SK-N-SH (cell line): ENCODE results near the gene KRTAP12-2. TPM values are rescaled to one million over a fixed set of nuclear protein-coding genes. Genes with fewer than 3 reads are reported as not detected.

Source experiments
- CTCF ChIA-PET: fragments of 300-600, 350-600 bp; formaldehyde crosslinking; extraction: SDS; loops from one replicate; lab custom pipeline; 2021; lab: Yijun Ruan, JAX
- POLR2A ChIA-PET: fragments of 350-600 bp; sonication (Branson Sonifier 250); formaldehyde crosslinking; extraction: SDS; loops from one replicate; lab custom pipeline; 2020; ENCODE audit warnings: antibody characterized with exemption, inconsistent platforms; lab: Yijun Ruan, JAX
- DNase-seq: peaks from one replicate; pipeline ENCODE4 v3.0.0; 2012
- H2AFZ ChIP-seq: fragments of 200-600 bp; sonication (generic); 2 replicates; pipeline ENCODE4 v1.8.1; 2016; ENCODE audit warnings: antibody characterized with exemption, mild to moderate bottlenecking, low read depth
- H3F3A ChIP-seq: fragments of 200-600 bp; sonication (generic); replicated peaks from 2 replicates; pipeline ENCODE3; 2016; ENCODE audit warnings: antibody characterized with exemption, mild to moderate bottlenecking; ENCODE audit not compliant: insufficient read depth
- H3K27ac ChIP-seq, 2 experiments: fragments of 200-500 bp in 1 of 2; fragments of 200-600 bp in 1 of 2; sonication (Bioruptor generic) in 1 of 2; sonication (generic), shearing (Covaris generic) in 1 of 2; 2 replicates each; pipeline versions ENCODE4 v1.5.1 to v1.6.1; 2014 to 2016; ENCODE audit warnings: low read depth in 2 of 2, inconsistent platforms in 1 of 2, low read length in 1 of 2, mild to moderate bottlenecking in 1 of 2, mixed read lengths in 1 of 2
- H3K27me3 ChIP-seq: fragments of 200-600 bp; sonication (generic), shearing (Covaris generic); 2 replicates; pipeline ENCODE4 v1.6.1; 2016; ENCODE audit warnings: mixed run types; ENCODE audit not compliant: insufficient read depth
- H3K36me3 ChIP-seq, 2 experiments: fragments of 200-500 bp in 1 of 2; fragments of 200-600 bp in 1 of 2; sonication (Bioruptor generic) in 1 of 2; sonication (generic) in 1 of 2; replicated peaks in 1 of 2; 2 replicates each; pipeline versions ENCODE3 to v1.5.1; 2014 to 2016; ENCODE audit warnings: low read length in 1 of 2, mild to moderate bottlenecking in 1 of 2; ENCODE audit not compliant: insufficient read depth in 2 of 2, control insufficient read depth in 1 of 2
- H3K4me1 ChIP-seq, 2 experiments: fragments of 200-500 bp in 1 of 2; fragments of 200-600 bp in 1 of 2; sonication (Bioruptor generic) in 1 of 2; sonication (generic), shearing (Covaris generic) in 1 of 2; 2 replicates each; pipeline versions ENCODE4 v1.5.1 to v1.6.1; 2014 to 2016; ENCODE audit warnings: low read depth in 1 of 2, low read length in 1 of 2, mixed run types in 1 of 2; ENCODE audit not compliant: insufficient read depth in 2 of 2, control insufficient read depth in 1 of 2
- H3K4me2 ChIP-seq: fragments of 200-600 bp; sonication (generic), shearing (Covaris generic); 2 replicates; pipeline ENCODE4 v1.6.1; 2017; ENCODE audit warnings: mixed run types
- H3K4me3 ChIP-seq, 2 experiments: fragments of 200-500 bp in 1 of 2; fragments of 200-600 bp in 1 of 2; sonication (Bioruptor generic) in 1 of 2; sonication (generic), shearing (Covaris generic) in 1 of 2; 2 replicates each; pipeline versions ENCODE4 v1.5.1 to v1.8.1; 2014 to 2016; ENCODE audit warnings: low read depth in 2 of 2, inconsistent platforms in 1 of 2, low read length in 1 of 2, mild to moderate bottlenecking in 1 of 2, mixed read lengths in 1 of 2, moderate library complexity in 1 of 2
- H3K79me2 ChIP-seq: fragments of 200-600 bp; sonication (generic); 2 replicates; pipeline ENCODE4 v1.8.1; 2017; ENCODE audit warnings: mild to moderate bottlenecking; ENCODE audit not compliant: insufficient read depth
- H3K9ac ChIP-seq: fragments of 200-600 bp; sonication (generic); 2 replicates; pipeline ENCODE4 v1.6.1; 2017; ENCODE audit warnings: mixed run types
- H3K9me2 ChIP-seq: fragments of 200-600 bp; sonication (generic); 2 replicates; pipeline ENCODE4 v1.6.1; 2017; ENCODE audit warnings: mixed run types
- H3K9me3 ChIP-seq: fragments of 200-600 bp; sonication (generic); 2 replicates; pipeline ENCODE4 v1.6.1; 2017; ENCODE audit warnings: mixed run types, mild to moderate bottlenecking, moderate library complexity
- H4K20me1 ChIP-seq: fragments of 200-600 bp; sonication (generic); 2 replicates; pipeline ENCODE4 v1.6.1; 2017; ENCODE audit warnings: mild to moderate bottlenecking, mixed run types; ENCODE audit not compliant: insufficient read depth
- ELF1 ChIP-seq: IDR thresholded peaks from 2 replicates; pipeline ENCODE4 v1.4.0; 2012
- EZH2phosphoT487 ChIP-seq: fragments of 200-600 bp; sonication (generic); IDR thresholded peaks from 2 replicates; pipeline ENCODE4 v1.6.1; 2017; ENCODE audit warnings: low read depth, mixed run types, mild to moderate bottlenecking, antibody characterized with exemption, moderate library complexity, borderline replicate concordance
- GABPA ChIP-seq: IDR thresholded peaks from 2 replicates; pipeline ENCODE4 v1.4.0; 2012; ENCODE audit warnings: low read depth, mild to moderate bottlenecking
- GATA2 ChIP-seq: sonication (generic); formaldehyde crosslinking; IDR thresholded peaks from 2 replicates; pipeline ENCODE4 v1.5.0; 2020; ENCODE audit warnings: mild to moderate bottlenecking, missing genetic modification reagents
- MEF2A ChIP-seq: IDR thresholded peaks from 2 replicates; pipeline ENCODE4 v1.4.0; 2012; ENCODE audit warnings: low read depth, borderline replicate concordance
- NFIC ChIP-seq: IDR thresholded peaks from 2 replicates; pipeline ENCODE4 v1.4.0; 2012; ENCODE audit warnings: borderline replicate concordance
- RAD21 ChIP-seq: IDR thresholded peaks from 2 replicates; pipeline ENCODE4 v1.6.1; 2012; ENCODE audit warnings: mild to moderate bottlenecking, low read length
- RXRA ChIP-seq: IDR thresholded peaks from 2 replicates; pipeline ENCODE4 v1.4.0; 2012; ENCODE audit warnings: low read depth, mild to moderate bottlenecking, borderline replicate concordance
- SIN3A ChIP-seq: IDR thresholded peaks from 2 replicates; pipeline ENCODE4 v1.6.1; 2012; ENCODE audit warnings: low read depth, mild to moderate bottlenecking, low read length, moderate library complexity, borderline replicate concordance
- SMC3 ChIP-seq: IDR thresholded peaks from 2 replicates; pipeline ENCODE4 v1.6.1; 2012; ENCODE audit warnings: low read depth, low read length, improper control_type of control experiment
- TEAD4 ChIP-seq: IDR thresholded peaks from 2 replicates; pipeline ENCODE4 v1.4.0; 2012; ENCODE audit warnings: mild to moderate bottlenecking, borderline replicate concordance; ENCODE audit not compliant: insufficient read depth
- WGBS: methylation state at CpG from one replicate; pipeline ENCODE4 v1.1.6; 2017; ENCODE audit warnings: low lambda C conversion rate; 5-methylcytosine and 5-hydroxymethylcytosine counted together
- polyA plus RNA-seq, 3 experiments: library from polyadenylated mRNA; depleted of rRNA; stranded (reverse); fragments of >200 nt; gene quantifications; 2 replicates each; pipeline ENCODE4 v1.2.3, GENCODE V29; 2012
- TF ChIP-seq, protein P1 (sequence below): IDR thresholded peaks from 2 replicates; pipeline ENCODE4 v1.6.1; 2012; ENCODE audit warnings: mild to moderate bottlenecking, low read depth, low read length, moderate library complexity
- TF ChIP-seq, protein P2 (sequence below): fragments of 200-600 bp; sonication (generic); IDR thresholded peaks from 2 replicates; pipeline ENCODE4 v1.6.1; 2017; ENCODE audit warnings: antibody characterized with exemption, mild to moderate bottlenecking, moderate library complexity
- TF ChIP-seq, protein P3 (sequence below): IDR thresholded peaks from 2 replicates; pipeline ENCODE4 v1.4.0; 2012; ENCODE audit warnings: low read depth, borderline replicate concordance
- TF ChIP-seq, protein P4 (sequence below): fragments of 150-350 bp; IDR thresholded peaks from 2 replicates; pipeline ENCODE4 v1.6.1; 2017; ENCODE audit warnings: antibody characterized with exemption, low read length, low read depth, borderline replicate concordance

Gene KRTAP12-2
- polyA plus RNA-seq, 1 of the 3 experiments (the other 2 are of a cell fraction): not detected

DNA sequence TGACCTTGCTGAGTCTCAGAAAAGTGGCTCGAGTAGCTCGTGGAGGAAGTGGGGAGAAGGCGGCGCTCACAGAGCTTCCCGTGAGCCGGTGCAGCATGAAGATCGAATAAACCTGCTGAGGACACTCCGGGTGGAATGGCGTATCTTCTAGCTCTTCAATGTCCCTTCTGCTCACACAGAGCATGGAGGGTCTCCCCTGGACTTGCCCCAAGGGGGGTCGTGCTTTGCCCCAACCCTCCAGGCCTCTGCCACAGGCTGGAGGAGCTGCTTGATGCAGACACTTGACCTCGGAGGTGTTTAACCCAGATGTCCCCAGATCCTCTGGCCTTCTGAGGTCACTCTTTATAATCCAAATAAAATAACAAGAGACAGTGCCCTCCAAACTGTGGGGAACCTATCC lies 28.0 kb upstream of the KRTAP12-2 start:
- Histone ChIP-seq H3K27me3 (peaks cover 38% of the 10 kb centered on the region), H3K36me3 (no peaks in the 10 kb centered on the region), H3K4me3 (no peak overlapping the region), H3K4me2 (no peak overlapping the region), H3K9ac (no peak overlapping the region), H3K9me2 (no peaks in the 10 kb centered on the region), H3K4me1 (no peaks in the 10 kb centered on the region; a peak in 1 of 4 replicates), H2AFZ (no peak overlapping the region), H3K79me2 (no peaks in the 10 kb centered on the region), H3K27ac (no peak overlapping the region), H4K20me1 (no peaks in the 10 kb centered on the region), H3F3A (no peaks in the 10 kb centered on the region), H3K9me3 (0 out of 2 replicates have a peak, but pooled peaks cover 18% of the 10 kb centered on the region)
- 14% methylated on average over 9 of the region's 11 CpGs for WGBS
- ChIA-PET POLR2A (no interaction called here), CTCF (interaction anchor here (1.5 kb wide), 1 partner anchor 99 kb away, joined by 4 read pairs; no protein-coding TSS in a partner anchor)
- DNase-seq: no peak
- TF ChIP-seq GABPA (no peak), NFIC (no peak), MEF2A (no peak), RXRA (no peak), GATA2 (CRISPR knock-in tag) (no peak), RAD21 (no peak), SMC3 (no peak)
- TF ChIP-seq, protein P1, sequence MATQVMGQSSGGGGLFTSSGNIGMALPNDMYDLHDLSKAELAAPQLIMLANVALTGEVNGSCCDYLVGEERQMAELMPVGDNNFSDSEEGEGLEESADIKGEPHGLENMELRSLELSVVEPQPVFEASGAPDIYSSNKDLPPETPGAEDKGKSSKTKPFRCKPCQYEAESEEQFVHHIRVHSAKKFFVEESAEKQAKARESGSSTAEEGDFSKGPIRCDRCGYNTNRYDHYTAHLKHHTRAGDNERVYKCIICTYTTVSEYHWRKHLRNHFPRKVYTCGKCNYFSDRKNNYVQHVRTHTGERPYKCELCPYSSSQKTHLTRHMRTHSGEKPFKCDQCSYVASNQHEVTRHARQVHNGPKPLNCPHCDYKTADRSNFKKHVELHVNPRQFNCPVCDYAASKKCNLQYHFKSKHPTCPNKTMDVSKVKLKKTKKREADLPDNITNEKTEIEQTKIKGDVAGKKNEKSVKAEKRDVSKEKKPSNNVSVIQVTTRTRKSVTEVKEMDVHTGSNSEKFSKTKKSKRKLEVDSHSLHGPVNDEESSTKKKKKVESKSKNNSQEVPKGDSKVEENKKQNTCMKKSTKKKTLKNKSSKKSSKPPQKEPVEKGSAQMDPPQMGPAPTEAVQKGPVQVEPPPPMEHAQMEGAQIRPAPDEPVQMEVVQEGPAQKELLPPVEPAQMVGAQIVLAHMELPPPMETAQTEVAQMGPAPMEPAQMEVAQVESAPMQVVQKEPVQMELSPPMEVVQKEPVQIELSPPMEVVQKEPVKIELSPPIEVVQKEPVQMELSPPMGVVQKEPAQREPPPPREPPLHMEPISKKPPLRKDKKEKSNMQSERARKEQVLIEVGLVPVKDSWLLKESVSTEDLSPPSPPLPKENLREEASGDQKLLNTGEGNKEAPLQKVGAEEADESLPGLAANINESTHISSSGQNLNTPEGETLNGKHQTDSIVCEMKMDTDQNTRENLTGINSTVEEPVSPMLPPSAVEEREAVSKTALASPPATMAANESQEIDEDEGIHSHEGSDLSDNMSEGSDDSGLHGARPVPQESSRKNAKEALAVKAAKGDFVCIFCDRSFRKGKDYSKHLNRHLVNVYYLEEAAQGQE: no peak
- TF ChIP-seq, protein P2, sequence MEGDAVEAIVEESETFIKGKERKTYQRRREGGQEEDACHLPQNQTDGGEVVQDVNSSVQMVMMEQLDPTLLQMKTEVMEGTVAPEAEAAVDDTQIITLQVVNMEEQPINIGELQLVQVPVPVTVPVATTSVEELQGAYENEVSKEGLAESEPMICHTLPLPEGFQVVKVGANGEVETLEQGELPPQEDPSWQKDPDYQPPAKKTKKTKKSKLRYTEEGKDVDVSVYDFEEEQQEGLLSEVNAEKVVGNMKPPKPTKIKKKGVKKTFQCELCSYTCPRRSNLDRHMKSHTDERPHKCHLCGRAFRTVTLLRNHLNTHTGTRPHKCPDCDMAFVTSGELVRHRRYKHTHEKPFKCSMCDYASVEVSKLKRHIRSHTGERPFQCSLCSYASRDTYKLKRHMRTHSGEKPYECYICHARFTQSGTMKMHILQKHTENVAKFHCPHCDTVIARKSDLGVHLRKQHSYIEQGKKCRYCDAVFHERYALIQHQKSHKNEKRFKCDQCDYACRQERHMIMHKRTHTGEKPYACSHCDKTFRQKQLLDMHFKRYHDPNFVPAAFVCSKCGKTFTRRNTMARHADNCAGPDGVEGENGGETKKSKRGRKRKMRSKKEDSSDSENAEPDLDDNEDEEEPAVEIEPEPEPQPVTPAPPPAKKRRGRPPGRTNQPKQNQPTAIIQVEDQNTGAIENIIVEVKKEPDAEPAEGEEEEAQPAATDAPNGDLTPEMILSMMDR: no peak

DNA sequence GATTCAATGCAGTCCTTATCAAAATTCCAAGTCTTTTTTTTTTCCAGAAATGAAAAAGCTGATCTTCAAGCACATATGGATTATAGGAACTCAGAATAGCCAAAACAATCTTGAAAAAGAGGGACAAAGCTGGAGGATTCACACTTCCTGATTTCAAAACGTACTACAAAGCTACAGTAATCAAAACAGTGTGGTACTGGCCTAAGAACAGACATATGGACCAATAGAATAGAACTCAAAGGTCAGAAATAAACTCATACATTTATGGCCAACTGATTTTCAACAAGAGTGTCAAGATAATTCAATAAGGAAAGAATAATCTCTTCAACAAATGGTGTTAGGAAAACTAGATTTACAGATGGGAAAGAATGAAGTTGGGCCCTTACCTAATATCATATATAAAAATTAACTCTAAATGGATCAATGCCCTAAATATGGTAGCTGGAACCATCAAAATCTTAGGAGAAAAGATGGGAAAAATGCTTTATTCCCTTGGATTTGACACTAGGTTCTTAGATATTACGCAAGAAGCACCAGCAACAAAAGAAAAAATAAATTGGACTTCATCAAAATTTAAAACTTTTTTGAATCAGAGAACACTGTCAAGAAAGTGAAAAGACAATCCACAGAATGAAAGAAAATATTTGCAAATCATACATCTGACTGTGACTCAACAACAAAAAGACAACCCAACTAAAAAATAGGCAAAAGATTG lies 26.2 kb upstream of the KRTAP12-2 start:
- no peak overlapping the region for H3K4me3 ChIP-seq
- H3F3A ChIP-seq: no peaks in the 10 kb centered on the region
- H3K36me3 ChIP-seq: no peaks in the 10 kb centered on the region
- 0 out of 2 replicates have a peak, but pooled peaks cover 18% of the 10 kb centered on the region for H3K9me3 ChIP-seq
- no peak for DNase-seq
- H3K4me2 ChIP-seq: no peak overlapping the region
- POLR2A ChIA-PET: no interaction called here
- H3K4me1 ChIP-seq: no peaks in the 10 kb centered on the region; a peak in 1 of 4 replicates
- no peaks in the 10 kb centered on the region for H3K79me2 ChIP-seq
- H4K20me1 ChIP-seq: no peaks in the 10 kb centered on the region
- no peak overlapping the region for H3K9ac ChIP-seq
- 35% methylated on average over 2 of the region's 2 CpGs for WGBS
- no peak overlapping the region for H3K27ac ChIP-seq
- CTCF ChIA-PET: interaction anchor here (1.5 kb wide), 1 partner anchor 100 kb away, joined by 4 read pairs; no protein-coding TSS in a partner anchor
- no peak overlapping the region for H2AFZ ChIP-seq
- H3K9me2 ChIP-seq: no peaks in the 10 kb centered on the region
- H3K27me3 ChIP-seq: peaks cover 34% of the 10 kb centered on the region
- TF ChIP-seq, protein P3, sequence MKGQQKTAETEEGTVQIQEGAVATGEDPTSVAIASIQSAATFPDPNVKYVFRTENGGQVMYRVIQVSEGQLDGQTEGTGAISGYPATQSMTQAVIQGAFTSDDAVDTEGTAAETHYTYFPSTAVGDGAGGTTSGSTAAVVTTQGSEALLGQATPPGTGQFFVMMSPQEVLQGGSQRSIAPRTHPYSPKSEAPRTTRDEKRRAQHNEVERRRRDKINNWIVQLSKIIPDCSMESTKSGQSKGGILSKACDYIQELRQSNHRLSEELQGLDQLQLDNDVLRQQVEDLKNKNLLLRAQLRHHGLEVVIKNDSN: no peak
- no peak for TF ChIP-seq EZH2phosphoT487
- no peak for TF ChIP-seq ELF1
- TF ChIP-seq, protein P4, sequence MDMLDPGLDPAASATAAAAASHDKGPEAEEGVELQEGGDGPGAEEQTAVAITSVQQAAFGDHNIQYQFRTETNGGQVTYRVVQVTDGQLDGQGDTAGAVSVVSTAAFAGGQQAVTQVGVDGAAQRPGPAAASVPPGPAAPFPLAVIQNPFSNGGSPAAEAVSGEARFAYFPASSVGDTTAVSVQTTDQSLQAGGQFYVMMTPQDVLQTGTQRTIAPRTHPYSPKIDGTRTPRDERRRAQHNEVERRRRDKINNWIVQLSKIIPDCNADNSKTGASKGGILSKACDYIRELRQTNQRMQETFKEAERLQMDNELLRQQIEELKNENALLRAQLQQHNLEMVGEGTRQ: no peak
- TF ChIP-seq GATA2 (CRISPR knock-in tag): no peak
- TF ChIP-seq SIN3A: no peak
- TF ChIP-seq, protein P1: no peak
- TF ChIP-seq TEAD4: no peak
